Measurements from ENCODE around the gene AKNA. TPM values are rescaled to one million over a fixed set of nuclear protein-coding genes. Genes with fewer than 3 reads are reported as not detected.

The AKNA gene
- total RNA-seq, 1 donor from 2014 or later: 11.4 TPM

DNA sequence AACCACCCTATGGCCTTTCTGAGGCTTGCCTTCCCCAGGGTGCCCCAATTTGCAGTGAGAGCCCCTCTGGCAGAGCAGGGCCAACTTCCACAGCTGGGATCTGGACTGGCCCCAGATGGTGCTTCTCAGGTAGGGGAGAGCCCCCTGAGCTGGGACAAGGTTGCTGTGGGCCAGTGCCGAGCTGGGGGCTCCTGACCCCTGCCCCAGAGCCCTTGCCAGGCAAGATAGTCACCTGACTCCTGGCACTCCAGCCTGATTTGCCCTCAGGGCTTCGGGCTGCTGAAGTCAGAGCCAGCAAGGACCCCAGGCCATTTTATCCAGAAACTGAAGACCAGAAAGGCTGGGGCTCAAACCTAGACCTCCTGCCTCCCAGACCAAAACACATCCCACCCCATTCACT, 33.4 kb upstream of the AKNA start:
- no peak overlapping the region for H2AFZ ChIP-seq (replicated peaks)
- Mint-ChIP-seq H3K9me3 (no peaks in the 10 kb centered on the region), H3K27me3 (ENCODE audit: insufficient read depth, low read depth) (peaks cover 11% of the 10 kb centered on the region), H3K4me3 (no peak overlapping the region), H3K36me3 (peaks cover 5% of the 10 kb centered on the region), H3K4me1 (peaks cover 21% of the 10 kb centered on the region), H3K27ac (no peak overlapping the region)
- H3K27me3 ChIP-seq: no peaks in the 10 kb centered on the region
- no peak overlapping the region for H3K27ac ChIP-seq
- H3K79me2 ChIP-seq (ENCODE audit: low read depth): no peaks in the 10 kb centered on the region
- peaks cover 7% of the 10 kb centered on the region for H3K4me1 ChIP-seq
- H3F3A ChIP-seq (ENCODE audit: low read depth): no peaks in the 10 kb centered on the region
- no peak for DNase-seq (ENCODE audit: low spot score)
- H3K36me3 ChIP-seq: no peaks in the 10 kb centered on the region
- TF ChIP-seq EZH2phosphoT487 (IDR thresholded peaks at IDR 0.05) (no peak), EZH2 (IDR thresholded peaks at IDR 0.05) (no peak)
- TF ChIP-seq, protein P1, sequence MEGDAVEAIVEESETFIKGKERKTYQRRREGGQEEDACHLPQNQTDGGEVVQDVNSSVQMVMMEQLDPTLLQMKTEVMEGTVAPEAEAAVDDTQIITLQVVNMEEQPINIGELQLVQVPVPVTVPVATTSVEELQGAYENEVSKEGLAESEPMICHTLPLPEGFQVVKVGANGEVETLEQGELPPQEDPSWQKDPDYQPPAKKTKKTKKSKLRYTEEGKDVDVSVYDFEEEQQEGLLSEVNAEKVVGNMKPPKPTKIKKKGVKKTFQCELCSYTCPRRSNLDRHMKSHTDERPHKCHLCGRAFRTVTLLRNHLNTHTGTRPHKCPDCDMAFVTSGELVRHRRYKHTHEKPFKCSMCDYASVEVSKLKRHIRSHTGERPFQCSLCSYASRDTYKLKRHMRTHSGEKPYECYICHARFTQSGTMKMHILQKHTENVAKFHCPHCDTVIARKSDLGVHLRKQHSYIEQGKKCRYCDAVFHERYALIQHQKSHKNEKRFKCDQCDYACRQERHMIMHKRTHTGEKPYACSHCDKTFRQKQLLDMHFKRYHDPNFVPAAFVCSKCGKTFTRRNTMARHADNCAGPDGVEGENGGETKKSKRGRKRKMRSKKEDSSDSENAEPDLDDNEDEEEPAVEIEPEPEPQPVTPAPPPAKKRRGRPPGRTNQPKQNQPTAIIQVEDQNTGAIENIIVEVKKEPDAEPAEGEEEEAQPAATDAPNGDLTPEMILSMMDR (IDR thresholded peaks at IDR 0.05): no peak
- no peaks in the 10 kb centered on the region for H3K9me3 ChIP-seq (ENCODE audit: low read depth)
- no peaks in the 10 kb centered on the region for H4K20me1 ChIP-seq (ENCODE audit: low read depth)
- H3K9ac ChIP-seq: no peak overlapping the region
- H3K4me2 ChIP-seq: no peak overlapping the region
- H3K4me3 ChIP-seq: no peak overlapping the region

DNA sequence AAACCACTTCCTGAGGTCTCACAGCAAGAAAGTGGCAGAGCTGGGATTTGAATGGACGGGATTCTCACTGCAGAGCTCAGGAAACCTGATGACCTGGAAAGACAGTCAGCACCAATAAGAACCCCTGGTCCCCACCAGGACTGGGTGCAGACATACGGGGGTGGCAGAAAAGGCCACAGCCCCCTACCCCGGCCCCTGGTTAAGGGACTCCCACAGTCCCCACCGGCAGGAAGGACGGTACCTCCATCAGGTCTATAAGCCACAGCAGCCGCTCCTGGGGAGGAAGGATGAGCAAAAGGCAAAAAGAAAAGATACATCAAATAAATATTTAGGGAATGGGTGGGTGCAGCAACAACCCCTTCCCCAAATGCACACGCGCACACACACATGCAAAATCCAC, 32.0 kb upstream of the AKNA start:
- Histone ChIP-seq H3K27ac (no peak overlapping the region), H3K9me3 (ENCODE audit: low read depth) (no peaks in the 10 kb centered on the region), H3K4me3 (no peak overlapping the region), H3F3A (ENCODE audit: low read depth) (no peaks in the 10 kb centered on the region), H4K20me1 (ENCODE audit: low read depth) (no peaks in the 10 kb centered on the region), H2AFZ (replicated peaks) (no peak overlapping the region), H3K27me3 (no peaks in the 10 kb centered on the region), H3K4me2 (no peak overlapping the region), H3K9ac (no peak overlapping the region), H3K36me3 (no peaks in the 10 kb centered on the region), H3K79me2 (ENCODE audit: low read depth) (no peaks in the 10 kb centered on the region), H3K4me1 (peaks cover 7% of the 10 kb centered on the region)
- peaks cover 5% of the 10 kb centered on the region for H3K36me3 Mint-ChIP-seq
- no peaks in the 10 kb centered on the region for H3K9me3 Mint-ChIP-seq
- no peak overlapping the region for H3K4me3 Mint-ChIP-seq
- no peak overlapping the region for H3K27ac Mint-ChIP-seq
- peaks cover 6% of the 10 kb centered on the region for H3K27me3 Mint-ChIP-seq (ENCODE audit: insufficient read depth, low read depth)
- H3K4me1 Mint-ChIP-seq: peaks cover 28% of the 10 kb centered on the region
- TF ChIP-seq, protein P1 (IDR thresholded peaks at IDR 0.05): no peak
- TF ChIP-seq EZH2 (IDR thresholded peaks at IDR 0.05) (no peak), EZH2phosphoT487 (IDR thresholded peaks at IDR 0.05) (no peak)
- DNase-seq (ENCODE audit: low spot score): no peak

DNA sequence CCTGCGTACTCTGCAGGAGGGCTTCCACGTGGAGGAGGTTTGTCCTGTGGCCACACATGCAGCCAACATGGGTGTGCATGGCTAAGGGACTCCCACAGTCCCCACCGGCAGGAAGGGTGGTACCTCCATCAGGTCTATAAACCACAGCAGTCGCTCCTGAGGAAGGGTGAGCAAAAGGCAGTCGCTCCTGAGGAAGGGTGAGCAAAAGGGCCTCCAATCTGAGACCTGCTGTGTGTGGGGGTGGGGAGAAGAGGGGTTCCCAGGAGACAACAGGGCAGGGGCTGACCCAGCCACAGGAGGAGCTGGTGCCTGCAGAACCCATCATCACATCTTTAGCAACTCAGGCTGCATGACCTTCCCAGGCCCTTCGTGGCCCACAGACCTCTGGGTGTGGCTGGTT, 30.3 kb upstream of the AKNA start:
- no peak for DNase-seq (ENCODE audit: low spot score)
- Histone ChIP-seq H3K9me3 (ENCODE audit: low read depth) (no peaks in the 10 kb centered on the region), H3K4me1 (peaks cover 19% of the 10 kb centered on the region), H3K36me3 (no peaks in the 10 kb centered on the region), H2AFZ (replicated peaks) (no peak overlapping the region), H3K79me2 (ENCODE audit: low read depth) (no peaks in the 10 kb centered on the region), H3K4me2 (no peak overlapping the region), H3K9ac (no peak overlapping the region), H4K20me1 (ENCODE audit: low read depth) (no peaks in the 10 kb centered on the region), H3K4me3 (no peak overlapping the region), H3K27me3 (no peaks in the 10 kb centered on the region), H3K27ac (no peak overlapping the region), H3F3A (ENCODE audit: low read depth) (no peaks in the 10 kb centered on the region)
- H3K4me3 Mint-ChIP-seq: no peak overlapping the region
- H3K36me3 Mint-ChIP-seq: peaks cover 2% of the 10 kb centered on the region
- TF ChIP-seq EZH2phosphoT487 (IDR thresholded peaks at IDR 0.05) (no peak), EZH2 (IDR thresholded peaks at IDR 0.05) (no peak)
- TF ChIP-seq, protein P1 (IDR thresholded peaks at IDR 0.05): no peak
- H3K27me3 Mint-ChIP-seq (ENCODE audit: insufficient read depth, low read depth): peaks cover 4% of the 10 kb centered on the region
- H3K27ac Mint-ChIP-seq: peak overlapping the region; percentile 77
- H3K4me1 Mint-ChIP-seq: peaks cover 36% of the 10 kb centered on the region
- H3K9me3 Mint-ChIP-seq: no peaks in the 10 kb centered on the region
